NCI-H2227 treated with DMSO at 0.1 percent for 48 hours (cell line): Measurements from ENCODE around the gene SPEG.

Source experiments
- DNase-seq: peaks from one replicate; lab custom pipeline; 2025; lab: John Stamatoyannopoulos, UW

The SPEG gene

GRCh38 chr2:219533930-219534661, 99.5 kb downstream of the SPEG start:
- DNase-seq = no peak

GRCh38 chr2:219536425-219536824, 101.8 kb downstream of the SPEG start:
- DNase-seq = no peak

GRCh38 chr2:219536967-219537366, 102.3 kb downstream of the SPEG start:
- no peak for DNase-seq

- no peak for DNase-seq
Observed at GRCh38 chr2:219537657-219538488, 103.2 kb downstream of the SPEG start.

- no peak for DNase-seq
Observed at GRCh38 chr2:219538504-219538951, 103.9 kb downstream of the SPEG start.

GRCh38 chr2:219538956-219539788, 104.5 kb downstream of the SPEG start:
- DNase-seq = no peak

- DNase-seq = no peak
Observed at GRCh38 chr2:219539926-219540678, 105.5 kb downstream of the SPEG start.

GRCh38 chr2:219540784-219541504, 106.3 kb downstream of the SPEG start:
- no peak for DNase-seq

- DNase-seq = peak; percentile 85
Observed at GRCh38 chr2:219541611-219542180, 107.1 kb downstream of the SPEG start.

- DNase-seq = no peak
Observed at GRCh38 chr2:219542931-219543595, 108.4 kb downstream of the SPEG start.

GRCh38 chr2:219543596-219544358, 109.1 kb downstream of the SPEG start, which contains the start of the genes CHPF and TMEM198:
CHPF (minus strand) TSS chr2:219543809; CDS start chr2:219543538, 271 bp downstream.
TMEM198 (plus strand) TSS chr2:219544028; CDS start chr2:219544728, 700 bp downstream.
- peak; percentile 95 for DNase-seq

- no peak for DNase-seq
Observed at GRCh38 chr2:219544567-219544966, 109.9 kb downstream of the SPEG start.

GRCh38 chr2:219545295-219545942, 110.8 kb downstream of the SPEG start:
- no peak for DNase-seq

- DNase-seq = no peak
Observed at GRCh38 chr2:219545943-219546352, 111.3 kb downstream of the SPEG start.

- no peak for DNase-seq
Observed at GRCh38 chr2:219547621-219548020, 113.0 kb downstream of the SPEG start.
